Measurements from ENCODE around the gene GALNT8.

GRCh38 chr12:4734625-4735340, 14.6 kb downstream of the GALNT8 start:
- TF ChIP-seq CTCF (conservative IDR thresholded peaks at IDR 0.05; ENCODE audit: low read depth, low read length) (no peak), EZH2 (IDR thresholded peaks at IDR 0.05; ENCODE audit: low read length, unreplicated experiment) (no peak)

Measured in PC-3 (cell line).